ENCODE results near the gene SNHG17.

- TF ChIP-seq GATA3 (IDR thresholded peaks at IDR 0.05; ENCODE audit: low read depth, low read length), result no peak
- no peak for TF ChIP-seq GATA2 (IDR thresholded peaks at IDR 0.05; ENCODE audit: low read depth, low read length)
Observed at GRCh38 chr20:38421915-38422314, 13.2 kb downstream of the SNHG17 start.
